ENCODE measurements around the gene PVALEF.

PVALEF gene

DNA sequence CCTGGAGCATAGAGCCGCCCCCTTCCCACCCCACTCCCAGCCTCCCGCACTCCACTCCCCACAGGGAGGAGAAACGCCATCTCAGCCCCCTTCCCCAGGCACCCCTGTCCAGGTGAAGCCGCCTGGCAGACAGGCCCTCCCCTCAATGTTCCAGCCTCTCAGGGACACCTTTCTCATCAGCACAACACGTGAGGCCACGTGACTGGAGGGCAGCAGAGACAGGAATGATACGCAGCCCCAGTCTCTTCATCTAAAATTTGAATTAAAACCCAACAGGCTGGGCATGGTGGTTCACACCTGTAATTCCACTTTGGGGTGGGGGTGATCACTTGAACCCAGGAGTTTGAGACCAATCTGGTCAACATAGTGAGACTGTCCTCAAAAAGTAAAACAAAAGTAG lies 20.9 kb downstream of the PVALEF start:
- no peak for DNase-seq

DNA sequence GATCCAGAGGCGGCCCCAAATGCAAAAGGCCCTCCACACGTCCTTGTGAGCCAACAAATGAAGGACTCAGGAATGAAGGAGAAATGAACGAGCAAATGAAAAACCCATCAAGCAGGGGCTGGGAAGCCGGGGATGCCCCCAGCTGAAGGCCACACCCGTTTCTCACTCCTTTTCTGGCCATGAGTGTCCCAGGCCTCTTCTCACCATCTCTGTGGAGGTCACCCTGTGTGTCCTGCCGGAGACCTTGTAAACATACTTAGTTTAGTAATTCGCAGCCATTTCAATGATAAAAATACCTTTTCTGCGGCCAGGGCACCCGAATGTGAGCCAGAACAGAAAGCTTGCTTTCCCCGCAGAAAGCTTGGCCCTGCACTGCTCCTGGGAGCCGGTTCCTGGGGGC lies 21.8 kb downstream of the PVALEF start:
- no peak for DNase-seq

- DNase-seq: no peak
Measured at GRCh38 chr17:81187586-81188490, 22.5 kb downstream of the PVALEF start.

- no peak for DNase-seq
Measured at GRCh38 chr17:81188491-81188840, 23.2 kb downstream of the PVALEF start.

- DNase-seq: no peak
Measured at GRCh38 chr17:81189016-81189415, 23.7 kb downstream of the PVALEF start.

- no peak for DNase-seq
Measured at GRCh38 chr17:81189670-81190530, 24.6 kb downstream of the PVALEF start.

- DNase-seq: no peak
Measured at GRCh38 chr17:81190591-81190990, 25.3 kb downstream of the PVALEF start.

- no peak for DNase-seq
Measured at GRCh38 chr17:81191116-81191515, 25.8 kb downstream of the PVALEF start.

DNA sequence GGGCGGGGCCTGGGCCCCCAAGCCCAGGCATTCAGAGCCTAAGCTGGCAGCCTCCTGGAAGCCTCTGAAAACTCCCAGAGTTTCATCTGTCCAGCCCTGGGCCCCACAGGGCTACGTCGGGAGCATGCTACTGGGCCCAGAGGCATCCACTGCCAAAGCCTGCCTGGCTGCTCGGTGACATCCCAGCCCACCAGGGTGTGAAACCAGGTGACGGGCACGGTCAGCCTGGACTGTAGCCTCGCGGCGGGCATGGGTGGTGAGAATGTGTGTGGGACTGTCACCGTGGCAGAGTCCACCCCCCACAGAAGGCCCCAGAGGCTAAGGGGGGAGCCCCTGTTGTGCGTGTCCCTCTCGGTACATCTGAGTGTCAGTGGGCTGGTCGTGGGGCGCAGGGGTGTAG lies 26.3 kb downstream of the PVALEF start:
- no peak for DNase-seq

DNA sequence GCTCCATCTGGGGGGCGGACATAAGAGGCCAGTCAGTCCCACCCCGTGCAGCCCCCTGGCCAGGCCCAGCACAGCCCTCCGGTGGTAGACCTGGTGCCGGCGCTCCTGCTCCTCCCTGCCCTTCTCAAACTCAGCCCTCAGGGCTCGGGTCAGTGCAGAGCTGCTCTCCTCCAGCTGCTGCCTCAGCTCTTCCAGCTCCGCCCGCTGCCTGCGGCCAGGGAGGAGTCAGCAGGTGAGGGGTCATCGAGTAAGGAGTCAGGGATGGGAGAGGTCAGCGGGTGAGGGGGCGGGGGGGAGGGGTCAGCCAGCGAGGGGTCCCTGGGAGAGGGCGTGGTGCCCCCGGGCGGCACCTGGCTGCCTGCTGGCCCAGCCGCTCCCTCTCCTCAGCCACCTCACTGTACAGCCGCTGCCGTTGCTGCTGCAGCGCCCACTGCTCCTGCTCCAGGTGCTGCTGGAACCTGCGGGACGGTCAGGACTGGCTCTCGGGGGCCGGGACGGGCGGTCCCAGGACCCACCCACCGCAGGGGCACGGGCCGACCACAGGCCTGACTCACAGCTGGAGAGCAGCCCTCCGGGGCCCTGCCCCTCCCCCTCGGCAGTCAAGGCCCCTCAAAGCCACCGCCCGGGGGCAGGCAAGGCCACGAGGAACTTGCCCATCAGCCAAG lies 27.2 kb downstream of the PVALEF start:
- no peak for DNase-seq

GRCh38 chr17:81193051-81193410 lies 27.7 kb downstream of the PVALEF start:
- no peak for DNase-seq

DNA sequence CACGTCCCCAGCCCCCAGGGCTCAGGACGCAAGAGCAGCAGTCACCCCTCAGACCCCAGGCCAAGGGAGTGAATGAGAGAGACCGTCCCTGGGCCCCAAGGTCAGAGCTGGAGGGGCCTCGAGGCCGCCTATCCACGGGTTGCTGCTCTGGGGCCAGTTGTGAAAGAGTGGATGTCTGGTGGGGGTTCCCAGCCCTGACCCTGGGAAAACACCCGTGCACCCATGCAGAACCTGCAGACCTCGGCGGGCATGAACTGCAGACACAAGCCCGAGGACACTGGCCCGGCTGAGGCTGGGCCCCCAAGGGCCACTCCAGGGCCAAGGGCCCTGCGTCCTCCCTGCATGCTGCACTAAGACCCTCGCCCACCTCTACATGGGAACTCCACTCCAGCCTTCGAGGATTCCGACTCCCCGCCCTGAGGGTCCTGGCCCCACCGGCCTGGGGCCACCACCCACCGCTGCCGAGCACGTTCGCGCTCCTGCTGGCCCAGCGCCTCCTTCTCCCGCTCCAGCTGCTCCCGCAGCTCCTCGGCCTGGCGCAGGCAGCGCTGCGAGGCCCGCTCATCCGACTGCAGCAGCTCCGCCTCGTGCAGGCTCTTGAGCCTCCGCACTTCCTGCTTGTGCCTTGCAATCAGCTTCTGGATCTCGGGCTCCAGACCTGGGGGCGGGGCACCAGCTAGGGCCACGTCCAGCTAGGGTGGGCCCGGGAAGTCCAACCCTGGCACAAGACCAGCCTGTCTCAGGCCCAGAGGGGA lies 28.3 kb downstream of the PVALEF start:
- DNase-seq: no peak

DNA sequence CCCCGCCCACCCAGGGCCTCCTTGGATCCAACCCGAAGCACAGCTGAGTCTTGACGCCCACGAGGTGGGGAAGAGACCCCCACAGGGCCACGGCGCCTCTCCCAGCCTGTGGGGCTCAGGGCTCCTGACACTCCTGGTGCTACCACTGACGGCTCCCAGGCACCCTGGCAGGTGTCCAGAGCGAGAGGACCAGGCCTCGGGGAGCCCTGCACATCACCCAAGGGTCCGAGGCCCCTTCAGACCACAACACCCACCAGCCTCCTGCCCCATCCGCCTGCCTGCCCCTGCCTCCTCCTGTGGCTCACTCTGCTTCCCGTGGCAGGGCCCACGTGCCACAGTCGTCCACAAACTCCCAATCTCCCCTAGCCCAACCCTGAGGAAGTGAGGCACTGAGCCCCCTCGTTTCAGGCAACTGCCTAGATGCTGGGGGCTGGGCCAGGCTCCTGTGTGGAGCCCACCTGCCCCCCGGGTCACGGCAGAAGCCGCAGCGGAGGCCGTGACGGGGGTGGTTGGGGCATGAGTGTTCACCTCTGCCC lies 29.0 kb downstream of the PVALEF start:
- DNase-seq: no peak

GRCh38 chr17:81194941-81195901 lies 29.9 kb downstream of the PVALEF start:
- no peak for DNase-seq

- no peak for DNase-seq
Measured at GRCh38 chr17:81195941-81196495, 30.7 kb downstream of the PVALEF start.

DNA sequence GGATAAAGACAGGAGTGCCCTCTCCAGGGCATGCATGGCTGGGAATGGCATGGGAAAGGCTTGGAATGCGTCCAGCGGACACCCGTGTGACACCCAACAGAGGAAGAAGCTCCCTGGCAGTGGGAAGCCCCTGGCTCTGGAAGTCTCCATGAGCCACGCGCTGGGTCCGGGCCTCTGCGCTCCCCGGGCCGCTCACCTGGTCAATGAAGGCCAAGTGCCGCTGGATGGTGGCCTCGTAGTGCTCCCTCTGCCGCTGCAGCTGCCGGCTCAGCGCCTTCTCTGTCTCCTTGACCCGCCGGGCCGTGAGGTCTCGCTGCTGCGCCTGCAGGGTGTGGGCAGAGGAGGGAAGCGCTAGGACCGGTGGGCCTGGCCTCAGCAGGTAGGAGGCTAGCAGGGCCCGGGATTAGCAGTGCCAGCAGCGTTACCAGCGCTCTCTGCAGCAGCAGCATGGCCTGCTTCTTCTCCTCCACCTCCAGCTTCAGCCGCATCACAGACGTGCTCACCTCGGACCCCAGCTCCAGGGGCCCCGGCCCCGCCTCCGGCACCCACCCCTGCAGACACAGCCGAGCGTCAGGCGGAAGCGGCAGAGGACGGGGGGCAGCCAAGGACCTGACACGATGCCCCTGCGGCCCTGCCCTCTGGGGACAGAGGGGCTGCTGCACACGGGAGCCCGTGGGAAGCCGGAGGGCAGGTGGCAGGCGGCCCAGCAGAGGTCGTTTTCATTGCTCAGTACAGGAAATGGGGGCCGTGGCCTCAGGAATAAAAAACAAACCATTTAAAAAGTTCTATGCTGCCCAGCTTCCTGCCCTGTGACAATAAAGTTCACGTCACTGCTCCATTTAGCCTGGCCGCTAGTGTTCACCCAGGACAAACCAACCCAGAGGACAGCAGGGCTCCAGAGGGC lies 31.4 kb downstream of the PVALEF start:
- no peak for DNase-seq

GRCh38 chr17:81197409-81197795 lies 32.1 kb downstream of the PVALEF start:
- no peak for DNase-seq

DNA sequence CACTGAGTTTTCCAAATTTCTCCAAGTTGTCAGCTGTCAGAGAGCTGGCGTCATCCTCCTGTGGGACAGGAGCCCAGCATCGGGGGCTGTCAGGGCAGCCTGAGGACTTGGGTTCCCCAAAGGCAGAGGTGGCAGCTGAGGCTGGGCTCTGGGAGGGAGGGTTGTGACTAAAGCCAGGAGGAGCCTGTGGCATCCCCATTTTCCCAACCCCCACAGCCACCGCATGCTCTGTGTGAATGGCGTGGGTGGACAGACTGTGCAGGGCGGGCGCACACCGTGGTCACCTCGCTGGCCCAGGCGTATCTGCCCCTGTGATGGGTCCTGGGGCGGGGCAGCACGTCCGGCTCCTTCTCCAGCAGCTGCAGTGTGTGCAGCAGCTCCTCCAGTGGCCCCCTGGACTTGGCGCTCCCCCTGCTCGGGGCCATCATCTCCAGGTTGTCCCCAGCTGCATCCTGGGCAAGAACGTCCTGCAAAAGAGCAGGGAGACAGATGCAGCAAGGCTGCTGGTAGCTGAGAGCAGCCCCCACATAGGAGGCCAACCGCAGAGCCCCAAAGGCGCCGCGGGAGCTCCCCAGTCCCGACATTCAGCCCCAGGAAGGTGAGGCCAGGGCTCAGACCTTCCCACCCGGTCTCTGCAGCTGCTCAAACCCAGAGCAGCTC lies 32.7 kb downstream of the PVALEF start:
- no peak for DNase-seq

DNA sequence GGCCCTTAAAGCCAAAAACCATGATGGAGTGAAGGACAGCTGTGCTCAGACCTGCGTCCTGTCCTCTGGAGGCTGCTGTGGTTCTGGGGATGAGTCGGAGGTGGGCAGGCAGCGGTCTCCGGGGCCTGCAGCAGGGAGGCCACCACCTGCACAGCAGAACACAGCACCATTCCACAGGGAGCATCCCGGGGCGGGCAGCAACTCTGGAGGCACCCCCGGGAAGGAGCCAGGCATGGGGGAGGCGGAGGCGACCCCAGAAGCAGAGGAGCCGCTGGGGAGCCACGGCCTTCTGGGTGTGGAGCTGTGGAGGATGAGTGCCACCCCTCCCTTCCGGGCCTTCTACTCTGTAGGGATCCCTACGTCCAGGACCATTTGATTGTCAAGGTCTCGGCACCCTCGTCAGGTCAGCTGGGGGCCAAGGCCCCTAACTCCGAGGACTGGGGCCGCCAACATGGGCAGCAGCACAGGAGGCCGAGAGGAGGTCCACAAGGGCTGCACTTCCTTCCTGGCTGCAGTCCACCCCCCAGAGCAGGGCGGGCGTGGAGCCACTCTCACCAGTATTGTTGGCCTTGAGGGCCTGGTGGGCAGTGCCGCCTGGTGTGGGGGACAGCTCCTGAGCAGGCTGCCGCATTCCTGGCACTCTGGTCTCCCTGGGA lies 33.6 kb downstream of the PVALEF start:
- DNase-seq: no peak

Measured in NCI-H2029 treated with DMSO at 0.1 percent for 48 hours (cell line).